Calu3 (cell line): Measurements from ENCODE around the gene KLHL42. TPM values are rescaled to one million over a fixed set of nuclear protein-coding genes. Genes with fewer than 3 reads are reported as not detected.

Experiments
- BruUV-seq: library from RNA; stranded (reverse); fragments of 400-500 nt; replicated peaks from 2 replicates; lab custom pipeline; 2021; lab: Mats Ljungman, UMichigan
- CTCF ChIA-PET: fragments of 300-600 bp; sonication (Branson Sonifier 250); formaldehyde crosslinking; loops from one replicate; lab custom pipeline; 2022; ENCODE audit warnings: antibody characterized with exemption; lab: Charles Lee
- DNase-seq: peaks from one replicate; pipeline ENCODE4 v3.0.0; 2022
- H3K27ac Mint-ChIP-seq: one replicate; pipeline ENCODE4 v1.8.0; 2022; ENCODE audit warnings: mixed read lengths; ENCODE audit not compliant: unreplicated experiment
- H3K27me3 Mint-ChIP-seq: one replicate; pipeline ENCODE4 v1.8.0; 2022; ENCODE audit warnings: mixed read lengths; ENCODE audit not compliant: unreplicated experiment
- H3K36me3 Mint-ChIP-seq: one replicate; pipeline ENCODE4 v1.8.0; 2022; ENCODE audit warnings: mild to moderate bottlenecking, moderate library complexity, mixed read lengths; ENCODE audit not compliant: insufficient read depth, unreplicated experiment
- H3K4me1 Mint-ChIP-seq: one replicate; pipeline ENCODE4 v1.8.0; 2022; ENCODE audit warnings: mild to moderate bottlenecking, low read depth, mixed read lengths; ENCODE audit not compliant: unreplicated experiment
- H3K4me3 Mint-ChIP-seq: one replicate; pipeline ENCODE4 v1.8.0; 2022; ENCODE audit warnings: mild to moderate bottlenecking, low read depth, moderate library complexity, mixed read lengths; ENCODE audit not compliant: unreplicated experiment
- H3K9me3 Mint-ChIP-seq: one replicate; pipeline ENCODE4 v1.8.0; 2022; ENCODE audit warnings: low read depth, mixed read lengths; ENCODE audit not compliant: unreplicated experiment
- intact Hi-C: fragments of 100-400 bp; cut with micrococcal nuclease; formaldehyde crosslinking; loops from one replicate; pipeline ENCODE4 v1.10.0; 2022; ENCODE audit not compliant: unreplicated experiment
- total RNA-seq: library from RNA; stranded (reverse); gene quantifications from 2 replicates; pipeline ENCODE4 v1.2.3, GENCODE V29; 2022
- TF ChIP-seq, protein P1 (sequence below): fragments of 200-600 bp; IDR thresholded peaks from one replicate; pipeline ENCODE4 v1.8.0; 2022; ENCODE audit warnings: antibody characterized with exemption; ENCODE audit not compliant: unreplicated experiment

Gene KLHL42
- total RNA-seq, 1 experiment from 2014 or later, result 18.5 TPM

GRCh38 chr12:27801630-27802029, 21.6 kb downstream of the KLHL42 start:
- Mint-ChIP-seq H3K27me3 (no peaks in the 10 kb centered on the region), H3K36me3 (no peaks in the 10 kb centered on the region), H3K4me3 (no peak overlapping the region), H3K4me1 (no peaks in the 10 kb centered on the region), H3K9me3 (no peaks in the 10 kb centered on the region), H3K27ac (no peak overlapping the region)
- no peak for DNase-seq
- TF ChIP-seq, protein P1, sequence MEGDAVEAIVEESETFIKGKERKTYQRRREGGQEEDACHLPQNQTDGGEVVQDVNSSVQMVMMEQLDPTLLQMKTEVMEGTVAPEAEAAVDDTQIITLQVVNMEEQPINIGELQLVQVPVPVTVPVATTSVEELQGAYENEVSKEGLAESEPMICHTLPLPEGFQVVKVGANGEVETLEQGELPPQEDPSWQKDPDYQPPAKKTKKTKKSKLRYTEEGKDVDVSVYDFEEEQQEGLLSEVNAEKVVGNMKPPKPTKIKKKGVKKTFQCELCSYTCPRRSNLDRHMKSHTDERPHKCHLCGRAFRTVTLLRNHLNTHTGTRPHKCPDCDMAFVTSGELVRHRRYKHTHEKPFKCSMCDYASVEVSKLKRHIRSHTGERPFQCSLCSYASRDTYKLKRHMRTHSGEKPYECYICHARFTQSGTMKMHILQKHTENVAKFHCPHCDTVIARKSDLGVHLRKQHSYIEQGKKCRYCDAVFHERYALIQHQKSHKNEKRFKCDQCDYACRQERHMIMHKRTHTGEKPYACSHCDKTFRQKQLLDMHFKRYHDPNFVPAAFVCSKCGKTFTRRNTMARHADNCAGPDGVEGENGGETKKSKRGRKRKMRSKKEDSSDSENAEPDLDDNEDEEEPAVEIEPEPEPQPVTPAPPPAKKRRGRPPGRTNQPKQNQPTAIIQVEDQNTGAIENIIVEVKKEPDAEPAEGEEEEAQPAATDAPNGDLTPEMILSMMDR, result no peak
- BruUV-seq, result no TSS peak
- CTCF ChIA-PET, result interaction anchor here (0.6 kb wide), 1 partner anchor 1710 kb away, joined by 3 read pairs; no protein-coding TSS in a partner anchor
- intact Hi-C loops, result no loop called here

- H3K27me3 Mint-ChIP-seq, result no peaks in the 10 kb centered on the region
- no peak overlapping the region for H3K27ac Mint-ChIP-seq
These were observed 22.5 kb downstream of the KLHL42 start for GRCh38 chr12:27802511-27802910.

GRCh38 chr12:27802936-27803335, 22.9 kb downstream of the KLHL42 start:
- Mint-ChIP-seq H3K27ac (no peak overlapping the region), H3K9me3 (peaks cover 2% of the 10 kb centered on the region), H3K36me3 (no peaks in the 10 kb centered on the region), H3K4me1 (no peaks in the 10 kb centered on the region), H3K27me3 (no peaks in the 10 kb centered on the region), H3K4me3 (no peak overlapping the region)
- CTCF ChIA-PET, result no interaction called here
- DNase-seq, result no peak
- BruUV-seq, result no TSS peak
- TF ChIP-seq, protein P1, result no peak
- intact Hi-C loops, result no loop called here

More at GRCh38 chr12:27802511-27802910, 22.5 kb downstream of the KLHL42 start:
- H3K4me3 Mint-ChIP-seq, result no peak overlapping the region
- H3K36me3 Mint-ChIP-seq, result no peaks in the 10 kb centered on the region
- no peaks in the 10 kb centered on the region for H3K9me3 Mint-ChIP-seq
- intact Hi-C loops, result no loop called here
- no peaks in the 10 kb centered on the region for H3K4me1 Mint-ChIP-seq
- TF ChIP-seq, protein P1, result no peak
- DNase-seq, result no peak
- BruUV-seq, result no TSS peak
- CTCF ChIA-PET, result no interaction called here

DNA sequence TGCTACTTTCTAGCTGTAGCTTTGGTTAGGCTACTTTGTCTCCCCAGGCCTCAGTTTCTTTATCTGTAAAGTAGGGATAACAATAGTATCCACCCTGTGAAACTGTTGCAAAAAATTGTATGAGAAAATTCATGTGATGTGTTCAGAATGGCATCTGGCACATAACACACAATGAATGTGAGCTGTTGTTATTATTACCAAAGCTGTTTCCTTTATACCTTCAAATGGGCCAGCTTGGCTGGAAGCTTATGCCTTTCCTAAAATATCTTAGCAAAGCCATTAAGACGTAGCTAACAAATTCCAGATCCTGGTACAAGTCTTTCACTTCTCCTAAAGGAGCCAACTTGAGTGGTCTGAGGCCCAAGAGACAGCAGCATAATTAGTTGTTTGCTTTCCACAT, 25.2 kb downstream of the KLHL42 start:
- H3K4me3 Mint-ChIP-seq, result no peak overlapping the region
- H3K36me3 Mint-ChIP-seq, result no peaks in the 10 kb centered on the region
- no peak for DNase-seq
- H3K27ac Mint-ChIP-seq, result no peak overlapping the region
- H3K9me3 Mint-ChIP-seq, result peaks cover 2% of the 10 kb centered on the region
- no peaks in the 10 kb centered on the region for H3K4me1 Mint-ChIP-seq
- TF ChIP-seq, protein P1, result no peak
- CTCF ChIA-PET, result interaction anchor here (0.6 to 0.7 kb wide), 2 partner anchors 39 to 71 kb away, joined by 3 to 5 read pairs; no protein-coding TSS in a partner anchor
- BruUV-seq, result no TSS peak
- intact Hi-C loops, result no loop called here
- no peaks in the 10 kb centered on the region for H3K27me3 Mint-ChIP-seq
